Stimulated activated CD8-positive, alpha-beta memory T cell treated with anti-CD3 and anti-CD28 coated beads, Interleukin-4, amount 100 ng/mL, for 1 hour (primary cell): ENCODE data around the gene ZDHHC21.
"Not testable (repeated sequence)": the region's sequence is repeated elsewhere in the genome, so short reads cannot be mapped to it uniquely, and the experiment has no call there.

Source experiments
- DNase-seq, 2 donors: peaks; one replicate each; pipeline ENCODE4 v3.0.0-alpha.2; 2020; ENCODE audit warnings: low read depth in 2 of 2, low spot score in 1 of 2

ZDHHC21 gene

DNA sequence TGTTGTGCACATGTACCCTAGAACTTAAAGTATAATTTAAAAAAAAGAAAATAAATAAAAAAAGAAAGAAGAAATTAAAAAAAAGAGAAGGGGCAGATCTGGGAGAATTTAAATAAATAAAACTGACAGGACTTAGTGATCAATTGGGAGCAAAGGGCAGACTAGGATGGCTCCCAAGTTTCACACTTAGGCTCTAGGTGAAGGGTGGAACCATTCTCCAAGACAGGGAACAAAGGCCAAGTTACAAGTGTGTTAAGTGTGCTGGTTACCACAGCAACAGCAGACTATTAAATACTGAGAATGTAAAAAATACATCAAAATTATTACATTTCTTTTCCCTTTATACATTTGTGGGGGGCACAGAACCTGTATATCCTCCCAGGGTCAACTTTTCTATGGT, 7.1 kb downstream of the ZDHHC21 start:
- DNase-seq = no peak

DNA sequence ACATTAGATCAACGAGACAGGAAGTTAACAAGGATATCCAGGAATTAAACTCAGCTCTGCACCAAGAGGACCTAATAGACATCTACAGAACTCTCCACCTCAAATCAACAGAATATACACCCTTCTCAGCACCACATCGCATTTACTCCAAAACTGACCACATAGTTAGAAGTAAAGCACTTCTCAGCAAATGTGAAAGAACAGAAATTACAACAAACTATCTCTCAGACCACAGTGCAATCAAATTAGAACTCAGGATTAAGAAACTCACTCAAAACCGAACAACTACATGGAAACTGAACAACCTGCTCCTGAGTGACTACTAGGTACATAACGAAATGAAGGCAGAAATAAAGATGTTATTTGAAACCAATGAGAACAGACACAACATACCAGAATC, 10.6 kb downstream of the ZDHHC21 start:
- not testable (repeated sequence) for DNase-seq

GRCh38 chr9:14678776-14679175, 14.5 kb downstream of the ZDHHC21 start:
- DNase-seq = no peak

DNA sequence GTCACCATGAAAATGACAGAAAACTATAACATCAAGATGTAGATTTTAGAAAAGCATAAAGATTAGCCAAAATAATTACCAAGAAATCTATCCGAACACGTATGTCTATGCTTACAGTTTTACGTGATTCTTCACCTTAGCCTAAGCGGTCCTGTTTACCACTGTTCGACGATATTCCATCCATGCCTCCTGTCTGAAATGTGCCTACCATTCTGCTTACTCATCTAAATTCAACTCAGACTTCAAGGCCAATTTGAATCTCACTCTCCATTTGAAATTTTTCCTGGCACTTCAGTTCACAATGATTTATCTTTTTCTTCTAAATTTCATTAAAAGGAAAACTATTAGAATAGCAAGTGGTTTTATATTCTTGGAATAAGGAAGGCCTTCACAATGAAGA, 15.4 kb downstream of the ZDHHC21 start:
- DNase-seq = no peak

GRCh38 chr9:14677396-14677795, 15.8 kb downstream of the ZDHHC21 start:
- no peak for DNase-seq

DNA sequence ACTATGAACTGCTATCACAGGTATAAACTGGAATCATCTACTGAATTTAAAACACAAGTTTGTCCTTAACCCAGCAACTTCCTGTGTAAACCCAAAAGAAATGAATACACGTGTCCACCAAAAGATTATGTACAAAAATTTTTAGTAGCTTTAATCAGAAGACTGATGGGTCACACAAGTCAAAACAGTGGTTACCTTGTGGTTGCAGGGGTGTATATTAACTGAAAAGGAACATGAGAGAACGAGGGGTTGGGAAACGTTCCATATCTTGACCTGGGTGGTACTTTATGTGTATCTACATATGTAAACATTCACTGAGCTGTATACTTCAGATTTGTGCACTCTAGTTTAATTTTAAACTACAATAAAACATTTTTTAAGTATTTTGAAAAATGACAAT, 18.6 kb downstream of the ZDHHC21 start:
- DNase-seq = no peak

GRCh38 chr9:14671377-14671776, 21.9 kb downstream of the ZDHHC21 start:
- no peak for DNase-seq

GRCh38 chr9:14670718-14671117, 22.5 kb downstream of the ZDHHC21 start:
- no peak for DNase-seq

DNA sequence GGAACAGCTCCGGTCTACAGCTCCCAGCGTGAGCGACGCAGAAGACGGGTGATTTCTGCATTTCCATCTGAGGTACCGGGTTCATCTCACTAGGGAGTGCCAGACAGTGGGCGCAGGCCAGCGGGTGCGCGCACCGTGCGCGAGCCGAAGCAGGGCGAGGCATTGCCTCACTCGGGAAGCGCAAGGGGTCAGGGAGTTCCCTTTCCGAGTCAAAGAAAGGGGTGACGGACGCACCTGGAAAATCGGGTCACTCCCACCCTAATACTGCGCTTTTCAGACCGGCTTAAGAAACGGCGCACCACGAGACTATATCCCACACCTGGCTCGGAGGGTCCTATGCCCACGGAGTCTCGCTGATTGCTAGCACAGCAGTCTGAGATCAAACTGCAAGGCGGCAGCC, 29.2 kb downstream of the ZDHHC21 start:
- DNase-seq = not testable (repeated sequence)

DNA sequence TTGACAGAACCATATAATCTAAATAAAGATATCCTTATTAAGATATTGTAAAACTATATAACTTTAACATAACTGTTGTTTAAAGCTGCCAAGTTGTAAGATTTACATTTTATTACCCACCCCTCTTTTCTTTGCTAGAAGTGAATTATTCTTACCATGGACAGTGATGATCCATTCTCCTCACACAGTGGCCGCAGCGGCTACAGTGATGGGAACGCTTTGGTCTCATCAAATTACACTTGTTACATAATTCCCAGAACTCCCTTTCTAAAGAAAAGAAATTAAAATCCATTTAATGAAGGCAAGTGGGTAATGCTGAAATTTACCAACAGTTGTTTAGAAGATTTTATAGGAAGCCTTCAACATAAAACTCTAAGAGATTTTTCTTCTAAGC, 31.2 kb downstream of the ZDHHC21 start:
- no peak for DNase-seq

DNA sequence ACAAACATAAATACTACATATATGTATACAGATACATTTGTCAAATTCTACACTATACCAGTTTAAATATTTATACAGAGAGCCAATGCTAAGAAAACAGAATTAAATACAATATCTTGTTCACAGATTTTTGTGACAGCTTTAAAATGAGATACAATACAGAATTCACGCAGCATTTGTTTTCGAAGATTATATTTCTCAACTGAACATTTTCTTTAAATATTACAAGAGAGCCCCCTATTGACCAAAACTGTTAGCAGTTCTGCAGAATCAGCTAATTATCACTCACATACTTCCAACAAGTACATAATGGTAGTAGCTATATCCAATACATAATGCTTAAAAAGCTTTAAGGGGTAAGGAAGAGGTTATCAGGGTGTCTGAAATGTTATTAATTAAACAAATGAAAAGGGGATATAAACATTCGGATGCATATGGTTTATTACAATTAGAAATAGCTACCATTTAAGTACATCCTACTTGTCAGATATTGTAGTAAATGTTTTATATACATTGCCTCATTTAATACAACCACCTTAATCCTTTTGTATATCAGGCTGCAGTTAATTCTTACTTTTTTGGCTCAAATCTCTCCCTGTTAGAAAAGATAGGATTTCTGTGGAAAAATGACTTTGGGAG, 31.7 kb downstream of the ZDHHC21 start:
- no peak for DNase-seq

DNA sequence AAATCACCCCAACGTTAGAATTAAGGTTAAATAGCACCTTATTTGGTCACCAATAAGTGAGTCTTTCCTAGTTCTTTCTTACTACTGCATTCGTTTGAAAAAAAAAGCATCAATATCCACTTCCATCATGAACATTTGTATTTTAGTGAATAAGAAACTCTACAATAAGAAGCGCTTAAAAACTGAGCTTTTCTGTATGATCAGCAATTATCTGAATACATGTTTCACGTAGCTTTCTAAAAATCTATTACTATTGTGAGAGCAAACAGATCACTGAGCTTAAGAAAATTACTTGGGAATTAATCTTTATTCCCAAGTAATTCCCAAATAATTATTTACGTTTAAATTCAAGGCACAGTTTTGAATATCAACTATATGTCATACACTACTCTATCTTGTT, 32.5 kb downstream of the ZDHHC21 start:
- DNase-seq = no peak

DNA sequence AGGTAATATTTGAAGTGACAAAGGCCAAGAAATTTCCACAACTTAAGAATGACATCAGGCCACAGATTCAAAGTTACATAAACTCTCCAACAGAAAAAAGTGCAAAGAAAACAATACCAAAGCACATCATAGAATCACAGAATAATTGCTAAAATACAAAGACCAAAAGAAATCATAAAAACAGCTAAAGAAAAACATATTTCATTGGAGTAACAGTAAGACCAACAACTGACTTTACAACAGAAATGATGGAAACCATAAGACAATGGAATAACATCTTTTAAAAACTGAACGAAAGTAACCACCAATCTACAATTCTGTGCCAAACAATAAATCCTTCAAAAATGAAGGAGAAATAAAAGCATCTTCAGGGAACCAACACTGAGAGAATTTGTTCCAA, 38.3 kb downstream of the ZDHHC21 start:
- no peak for DNase-seq

DNA sequence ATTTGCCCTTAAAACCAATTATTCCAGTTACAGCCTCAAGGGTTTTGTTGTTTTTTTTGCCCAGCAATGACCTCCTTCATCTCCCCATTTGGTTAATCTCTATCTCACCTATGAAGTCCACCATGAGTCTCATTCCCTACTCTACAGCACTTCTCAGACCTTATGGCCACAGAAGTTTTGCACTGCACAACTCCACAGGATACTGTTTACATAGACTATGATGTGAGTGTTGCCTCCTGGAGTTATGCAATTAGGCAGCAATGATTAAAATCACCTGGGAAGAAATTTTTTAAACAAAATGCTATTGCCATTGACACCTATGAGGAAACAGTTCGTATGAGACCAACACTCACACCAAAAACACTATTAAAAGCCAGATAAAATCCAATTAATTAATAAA, 39.7 kb downstream of the ZDHHC21 start:
- DNase-seq = no peak

DNA sequence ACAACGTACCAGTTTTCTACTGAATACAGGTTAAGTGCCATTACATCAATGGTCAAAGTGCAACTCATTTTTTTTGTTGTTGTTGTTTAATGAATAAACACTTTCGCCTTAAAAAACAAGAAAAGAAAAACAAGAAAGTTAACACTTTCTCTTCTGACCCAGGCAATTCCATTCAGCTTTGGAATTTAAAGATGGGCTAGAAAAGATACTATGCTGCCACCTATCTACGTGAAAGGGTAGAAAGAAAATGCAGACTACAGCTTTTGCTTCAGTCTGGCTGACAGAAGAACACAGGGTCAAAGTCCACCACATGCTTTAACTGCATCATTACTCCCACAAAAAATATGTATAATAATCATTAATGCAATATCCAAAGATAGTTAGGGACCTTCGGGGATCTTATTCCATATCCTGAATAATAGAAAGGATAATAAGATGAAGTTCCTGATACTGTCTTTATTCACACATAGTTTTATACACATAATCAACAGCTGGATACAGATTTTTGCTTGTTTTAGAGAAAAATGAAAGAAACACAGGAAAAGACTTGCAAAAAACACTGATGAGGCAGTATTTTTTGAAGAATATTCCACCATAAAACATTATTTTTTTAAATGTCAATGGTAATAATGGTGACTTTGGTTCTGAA, 40.4 kb downstream of the ZDHHC21 start:
- DNase-seq = no peak

GRCh38 chr9:14650596-14650995, 42.6 kb downstream of the ZDHHC21 start:
- DNase-seq = no peak

DNA sequence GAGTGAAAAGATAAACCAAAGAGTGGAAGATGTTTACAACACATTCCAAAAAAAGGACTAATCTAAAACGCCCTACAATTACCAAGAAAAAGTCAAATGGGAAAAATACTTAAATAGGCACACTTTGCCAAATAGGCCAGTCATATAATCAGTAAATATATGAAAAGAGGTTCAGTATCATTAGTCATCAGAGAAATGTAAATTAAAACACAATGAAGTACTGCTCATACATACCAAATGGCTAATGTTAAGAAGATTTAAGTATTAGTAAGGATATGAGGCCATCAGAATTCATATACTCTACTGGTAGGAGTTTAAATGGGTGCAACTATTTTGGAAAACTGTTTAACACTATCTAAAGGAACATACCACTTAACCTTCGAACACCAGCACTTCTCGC, 47.6 kb downstream of the ZDHHC21 start:
- DNase-seq = no peak

DNA sequence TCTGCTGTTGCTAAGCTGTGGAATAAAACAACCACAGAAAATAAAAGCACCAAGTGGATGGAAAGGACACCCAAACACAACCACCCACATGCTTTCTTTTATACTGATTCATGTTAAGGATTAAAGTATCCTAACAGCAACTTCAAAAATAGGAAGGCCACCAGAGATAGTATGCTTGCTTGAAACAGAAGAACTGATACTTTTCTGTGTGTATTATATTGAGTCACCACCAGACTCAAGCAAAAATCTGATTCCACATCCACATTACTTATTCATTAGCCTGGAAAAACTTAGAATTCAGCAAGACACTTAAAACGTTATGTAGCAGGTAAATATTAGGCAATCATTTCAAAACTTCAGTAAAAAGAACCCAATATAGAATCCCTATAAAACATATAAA, 52.3 kb downstream of the ZDHHC21 start:
- no peak for DNase-seq

DNA sequence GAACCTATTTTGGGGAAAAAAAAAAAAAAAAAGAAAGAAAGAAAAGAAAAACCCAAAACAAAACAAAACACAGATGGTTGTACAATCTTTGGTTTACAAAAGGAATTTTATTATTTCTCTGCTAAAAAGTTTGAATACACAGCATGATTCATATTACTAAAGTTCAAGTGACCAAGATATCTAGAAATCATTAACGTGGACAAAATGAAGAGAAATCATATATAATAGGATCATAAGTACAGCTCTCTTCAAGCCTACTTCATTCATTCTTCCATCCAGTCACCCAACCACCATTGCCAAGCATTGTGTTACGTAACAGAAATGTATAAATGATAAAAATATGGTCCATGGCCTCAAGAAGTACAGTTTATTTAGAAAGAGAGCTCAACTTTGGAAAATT, 52.9 kb downstream of the ZDHHC21 start:
- no peak for DNase-seq

DNA sequence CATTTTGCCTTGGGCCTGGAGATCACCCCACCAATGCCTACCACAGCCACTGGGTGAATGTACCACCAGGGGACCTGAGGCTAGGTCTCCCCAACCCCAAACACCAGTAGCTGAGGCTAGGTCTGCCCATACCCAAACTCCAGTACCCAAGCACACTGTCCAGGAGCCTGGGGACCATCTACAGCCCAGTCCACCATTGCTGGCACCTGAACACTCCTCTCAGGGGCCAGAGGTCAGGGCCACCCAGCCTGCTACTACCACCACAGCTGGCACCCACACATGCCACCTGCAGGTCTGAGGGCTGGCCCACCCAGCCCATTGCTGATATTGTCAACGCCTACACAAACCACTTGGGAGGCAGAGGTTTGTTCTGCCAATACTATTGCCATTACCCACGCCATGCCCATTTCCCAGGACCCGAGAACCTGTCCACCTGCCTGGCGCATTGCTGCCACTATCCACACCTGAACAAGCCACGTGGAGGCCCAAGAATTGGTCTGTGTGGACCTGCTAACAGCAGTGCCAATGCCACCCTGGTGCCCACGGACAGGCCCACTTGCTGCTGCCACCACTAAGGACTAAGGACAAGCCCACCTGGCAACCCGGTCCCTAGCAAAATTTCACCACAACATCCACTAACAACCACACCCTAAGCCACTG, 59.2 kb downstream of the ZDHHC21 start:
- no peak for DNase-seq

DNA sequence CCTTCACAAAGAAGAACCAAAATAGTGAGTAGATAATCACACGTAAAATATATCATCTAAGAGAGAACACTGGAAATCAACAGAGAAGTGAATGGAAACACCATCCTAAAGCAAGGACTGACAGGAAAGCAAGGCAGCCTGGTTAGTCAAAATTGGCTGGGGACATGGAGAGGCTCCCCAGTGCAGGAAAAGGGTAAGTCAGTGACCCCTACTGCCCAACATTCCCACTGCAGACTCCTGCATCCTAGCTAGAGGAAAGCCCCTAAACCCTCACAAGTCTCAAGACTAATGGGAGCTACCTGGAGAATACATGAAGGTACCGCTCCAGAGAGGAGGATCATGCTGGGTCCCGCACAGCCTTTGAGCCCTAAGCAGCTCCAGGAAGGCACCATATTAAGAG, 60.1 kb downstream of the ZDHHC21 start:
- no peak for DNase-seq

DNA sequence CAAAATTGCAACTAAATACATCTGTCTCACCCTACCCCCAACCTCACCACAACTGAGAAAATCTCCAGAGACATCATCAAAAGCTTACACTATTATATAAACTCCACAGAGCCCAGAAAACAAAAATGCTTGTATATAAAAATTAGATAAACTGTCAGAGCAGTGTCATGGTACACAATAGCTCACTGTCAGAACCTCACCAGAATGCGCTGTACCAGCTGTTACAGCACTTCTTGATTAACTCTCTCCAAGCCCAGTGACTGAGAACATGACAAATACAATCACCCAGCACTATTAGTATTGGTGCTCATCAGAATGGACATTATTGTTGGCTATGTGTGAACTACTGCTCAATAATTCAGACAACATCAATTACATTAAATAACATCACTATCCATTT, 65.7 kb downstream of the ZDHHC21 start:
- no peak for DNase-seq
